Activated B cell treated with CpG ODN at 0.5 μM for 24 hours (primary cell): ENCODE data around the gene FREM2. TPM values are rescaled to one million over a fixed set of nuclear protein-coding genes. Genes with fewer than 3 reads are reported as not detected.

Source experiments
- ATAC-seq: fragments of 200-7000 bp; cut with Tn5 transposase; one replicate; pipeline ENCODE4 v1.10.0; 2021; ENCODE audit warnings: low read depth, mild to moderate bottlenecking, moderate library complexity
- CTCF ChIA-PET: fragments of 350-600 bp; sonication (Branson Sonifier 250); formaldehyde crosslinking; loops from one replicate; lab custom pipeline; 2021; ENCODE audit warnings: antibody characterized with exemption; lab: Charles Lee
- POLR2A ChIA-PET: fragments of 350-600 bp; sonication (Branson Sonifier 250); formaldehyde crosslinking; loops from one replicate; lab custom pipeline; 2021; ENCODE audit warnings: antibody characterized with exemption; lab: Charles Lee
- DNase-seq: peaks from one replicate; pipeline ENCODE4 v3.0.0; 2022
- H3K27ac Mint-ChIP-seq: one replicate; pipeline ENCODE4 v1.8.0; 2020; ENCODE audit warnings: mixed read lengths
- H3K27me3 Mint-ChIP-seq: one replicate; pipeline ENCODE4 v1.8.0; 2021; ENCODE audit warnings: mixed read lengths
- H3K36me3 Mint-ChIP-seq: one replicate; pipeline ENCODE4 v1.8.0; 2021; ENCODE audit warnings: low read depth, mixed read lengths
- H3K4me1 Mint-ChIP-seq: one replicate; pipeline ENCODE4 v1.8.0; 2021; ENCODE audit warnings: mixed read lengths
- H3K4me3 Mint-ChIP-seq: one replicate; pipeline ENCODE4 v1.8.0; 2020; ENCODE audit warnings: mild to moderate bottlenecking, mixed read lengths
- H3K9me3 Mint-ChIP-seq: one replicate; pipeline ENCODE4 v1.8.0; 2020; ENCODE audit warnings: mixed read lengths
- CTCF ChIP-seq: fragments of 200-600 bp; IDR thresholded peaks from one replicate; pipeline ENCODE4 v1.8.0; 2022; ENCODE audit warnings: antibody characterized with exemption, mild to moderate bottlenecking
- intact Hi-C: fragments of 100-400 bp; cut with micrococcal nuclease; formaldehyde crosslinking; loops from one replicate; pipeline ENCODE4 v1.15.1; 2024
- total RNA-seq: library from RNA; stranded (reverse); gene quantifications from 2 replicates; pipeline ENCODE4 v1.2.3, GENCODE V29; 2022

The FREM2 gene
- total RNA-seq, 1 donor from 2014 or later, result not detected

GRCh38 chr13:38767506-38768265, 80.8 kb downstream of the FREM2 start:
- CTCF ChIA-PET, result no interaction called here
- no peaks in the 10 kb centered on the region for H3K4me1 Mint-ChIP-seq
- POLR2A ChIA-PET, result no interaction called here

GRCh38 chr13:38769526-38769925, 82.6 kb downstream of the FREM2 start:
- intact Hi-C loops, result no loop called here

More at GRCh38 chr13:38767506-38768265, 80.8 kb downstream of the FREM2 start:
- Mint-ChIP-seq H3K9me3 (no peaks in the 10 kb centered on the region), H3K27me3 (no peaks in the 10 kb centered on the region), H3K4me3 (no peak overlapping the region), H3K36me3 (no peaks in the 10 kb centered on the region), H3K27ac (no peak overlapping the region)
- ATAC-seq (no peak), DNase-seq (no peak)
- TF ChIP-seq CTCF, result no peak
- intact Hi-C loops, result no loop called here

GRCh38 chr13:38775085-38775484, 88.2 kb downstream of the FREM2 start:
- TF ChIP-seq CTCF, result no peak
- peaks cover 3% of the 10 kb centered on the region for H3K9me3 Mint-ChIP-seq
- no peak overlapping the region for H3K27ac Mint-ChIP-seq
- ChIA-PET CTCF (no interaction called here), POLR2A (no interaction called here)
- no peaks in the 10 kb centered on the region for H3K4me1 Mint-ChIP-seq
- ATAC-seq (no peak), DNase-seq (no peak)
- no peaks in the 10 kb centered on the region for H3K36me3 Mint-ChIP-seq
- intact Hi-C loops, result no loop called here
- H3K4me3 Mint-ChIP-seq, result no peak overlapping the region
- no peaks in the 10 kb centered on the region for H3K27me3 Mint-ChIP-seq

More at GRCh38 chr13:38769526-38769925, 82.6 kb downstream of the FREM2 start:
- Mint-ChIP-seq H3K36me3 (no peaks in the 10 kb centered on the region), H3K27ac (no peak overlapping the region), H3K9me3 (no peaks in the 10 kb centered on the region), H3K27me3 (no peaks in the 10 kb centered on the region), H3K4me3 (no peak overlapping the region), H3K4me1 (no peaks in the 10 kb centered on the region)
- no peak for DNase-seq
- no peak for ATAC-seq
- CTCF ChIA-PET, result no interaction called here
- TF ChIP-seq CTCF, result no peak
- POLR2A ChIA-PET, result no interaction called here

- ATAC-seq (no peak), DNase-seq (no peak)
- Mint-ChIP-seq H3K4me1 (no peaks in the 10 kb centered on the region), H3K9me3 (peaks cover 3% of the 10 kb centered on the region), H3K27me3 (no peaks in the 10 kb centered on the region), H3K4me3 (no peak overlapping the region), H3K27ac (no peak overlapping the region), H3K36me3 (no peaks in the 10 kb centered on the region)
- intact Hi-C loops, result no loop called here
- ChIA-PET CTCF (no interaction called here), POLR2A (no interaction called here)
- no peak for TF ChIP-seq CTCF
Observed at GRCh38 chr13:38777347-38778119, 90.7 kb downstream of the FREM2 start.

- H3K27me3 Mint-ChIP-seq, result no peaks in the 10 kb centered on the region
- ChIA-PET POLR2A (no interaction called here), CTCF (no interaction called here)
- no peaks in the 10 kb centered on the region for H3K36me3 Mint-ChIP-seq
- ATAC-seq, result no peak
- intact Hi-C loops, result no loop called here
- H3K27ac Mint-ChIP-seq, result no peak overlapping the region
- DNase-seq, result no peak
- peaks cover 3% of the 10 kb centered on the region for H3K9me3 Mint-ChIP-seq
- H3K4me3 Mint-ChIP-seq, result no peak overlapping the region
- no peak for TF ChIP-seq CTCF
- no peaks in the 10 kb centered on the region for H3K4me1 Mint-ChIP-seq
Observed at GRCh38 chr13:38781539-38781938, 94.7 kb downstream of the FREM2 start.
